H9 (cell line): ENCODE results near the gene ITGB7. TPM values are rescaled to one million over a fixed set of nuclear protein-coding genes. Genes with fewer than 3 reads are reported as not detected.

Source experiments
- DNase-seq: peaks from one replicate; pipeline ENCODE4 v3.0.0-alpha.2; 2017
- H2AFZ ChIP-seq: one replicate; pipeline ENCODE4 v1.6.1; 2013; ENCODE audit warnings: mild to moderate bottlenecking, low read length, control low read depth, moderate library complexity
- H2AK5ac ChIP-seq: 2 replicates; pipeline ENCODE4 v1.6.1; 2013; ENCODE audit warnings: low read length, control low read depth, mixed read lengths; ENCODE audit not compliant: insufficient read length
- H2BK120ac ChIP-seq: one replicate; pipeline ENCODE4 v1.6.1; 2013; ENCODE audit warnings: low read depth, mild to moderate bottlenecking, low read length, control low read depth, inconsistent platforms; ENCODE audit not compliant: poor library complexity, severe bottlenecking
- H2BK12ac ChIP-seq: 2 replicates; pipeline ENCODE4 v1.6.1; 2013; ENCODE audit warnings: low read length, control low read depth, mixed read lengths, low read depth; ENCODE audit not compliant: insufficient read length
- H2BK15ac ChIP-seq: 2 replicates; pipeline ENCODE4 v1.6.1; 2013; ENCODE audit warnings: low read depth, low read length, control low read depth
- H2BK20ac ChIP-seq: one replicate; pipeline ENCODE4 v1.6.1; 2013; ENCODE audit warnings: low read depth, mild to moderate bottlenecking, low read length, control low read depth, inconsistent platforms; ENCODE audit not compliant: poor library complexity, severe bottlenecking
- H2BK5ac ChIP-seq: 2 replicates; pipeline ENCODE4 v1.6.1; 2013; ENCODE audit warnings: low read length, control low read depth, mixed read lengths; ENCODE audit not compliant: insufficient read length
- H3K14ac ChIP-seq: 2 replicates; pipeline ENCODE4 v1.6.1; 2013; ENCODE audit warnings: low read length, control low read depth; ENCODE audit not compliant: insufficient read depth
- H3K18ac ChIP-seq: 2 replicates; pipeline ENCODE4 v1.6.1; 2013; ENCODE audit warnings: low read depth, mild to moderate bottlenecking, mixed read lengths, low read length, control low read depth; ENCODE audit not compliant: insufficient read length
- H3K23ac ChIP-seq: 2 replicates; pipeline ENCODE4 v1.6.1; 2013; ENCODE audit warnings: low read length, control low read depth, mixed read lengths, low read depth; ENCODE audit not compliant: insufficient read length
- H3K23me2 ChIP-seq: 2 replicates; pipeline ENCODE4 v1.6.1; 2013; ENCODE audit warnings: low read depth, mild to moderate bottlenecking, mixed read lengths, low read length, control low read depth; ENCODE audit not compliant: insufficient read length, poor library complexity, severe bottlenecking
- H3K27ac ChIP-seq: 2 replicates; pipeline ENCODE4 v1.5.1; 2013; ENCODE audit warnings: low read length, control low read depth, mixed read lengths, low read depth; ENCODE audit not compliant: insufficient read length
- H3K27me3 ChIP-seq: 2 replicates; pipeline ENCODE4 v1.6.1; 2013; ENCODE audit warnings: low read length, control low read depth, inconsistent platforms; ENCODE audit not compliant: insufficient read depth
- H3K4ac ChIP-seq: 2 replicates; pipeline ENCODE4 v1.6.1; 2013; ENCODE audit warnings: low read depth, mild to moderate bottlenecking, control low read depth, inconsistent platforms, low read length, moderate library complexity
- H3K4me1 ChIP-seq: 2 replicates; pipeline ENCODE4 v1.6.1; 2013; ENCODE audit warnings: low read length, control low read depth, inconsistent platforms; ENCODE audit not compliant: insufficient read depth
- H3K4me2 ChIP-seq: 2 replicates; pipeline ENCODE4 v1.6.1; 2013; ENCODE audit warnings: low read length, control low read depth, mixed read lengths; ENCODE audit not compliant: insufficient read length, insufficient read depth
- H3K56ac ChIP-seq: 2 replicates; pipeline ENCODE4 v1.6.1; 2013; ENCODE audit warnings: low read depth, mild to moderate bottlenecking, mixed read lengths, low read length, control low read depth; ENCODE audit not compliant: insufficient read length
- H3K79me1 ChIP-seq: 2 replicates; pipeline ENCODE4 v1.6.1; 2013; ENCODE audit warnings: low read depth, mild to moderate bottlenecking, moderate library complexity, low read length, control low read depth, inconsistent platforms; ENCODE audit not compliant: insufficient read depth, poor library complexity, severe bottlenecking
- H3K79me2 ChIP-seq: 2 replicates; pipeline ENCODE4 v1.6.1; 2013; ENCODE audit warnings: low read length, control low read depth, inconsistent platforms; ENCODE audit not compliant: insufficient read depth
- H3K9ac ChIP-seq: 2 replicates; pipeline ENCODE4 v1.6.1; 2013; ENCODE audit warnings: low read length, control low read depth, mixed read lengths; ENCODE audit not compliant: insufficient read length; ENCODE audit errors: extremely low read depth
- H3K9me3 ChIP-seq: one replicate; pipeline ENCODE4 v1.6.1; 2013; ENCODE audit warnings: low read depth, low read length, inconsistent platforms; ENCODE audit not compliant: control insufficient read depth
- H3T11ph ChIP-seq: one replicate; pipeline ENCODE4 v1.6.1; 2013; ENCODE audit warnings: mild to moderate bottlenecking, low read length, control low read depth, inconsistent platforms
- H4K20me1 ChIP-seq: one replicate; pipeline ENCODE4 v1.6.1; 2013; ENCODE audit not compliant: control insufficient read depth, insufficient read length, insufficient read depth
- H4K5ac ChIP-seq: 2 replicates; pipeline ENCODE4 v1.6.1; 2013; ENCODE audit warnings: low read depth, mild to moderate bottlenecking, mixed read lengths, low read length, control low read depth; ENCODE audit not compliant: insufficient read length
- H4K8ac ChIP-seq: replicated peaks from 2 replicates; pipeline ENCODE4 v1.6.1; 2013; ENCODE audit warnings: low read length, control low read depth, mixed read lengths, low read depth; ENCODE audit not compliant: insufficient read length
- H4K91ac ChIP-seq: 2 replicates; pipeline ENCODE4 v1.6.1; 2013; ENCODE audit warnings: low read depth, mild to moderate bottlenecking, moderate library complexity, mixed read lengths, low read length, control low read depth; ENCODE audit not compliant: insufficient read length
- H3K27ac Mint-ChIP-seq, 3 experiments: 2 replicates in 2 of 3; 3 replicates in 1 of 3; pipeline ENCODE4 v1.8.0; 2020 to 2021; ENCODE audit warnings: mixed read lengths in 3 of 3, mild to moderate bottlenecking in 1 of 3, moderate library complexity in 1 of 3
- H3K27me3 Mint-ChIP-seq: 2 replicates; pipeline ENCODE4 v1.8.0; 2021; ENCODE audit warnings: low read depth, mild to moderate bottlenecking, moderate library complexity, mixed read lengths
- H3K36me3 Mint-ChIP-seq, 3 experiments: 2 replicates in 2 of 3; 3 replicates in 1 of 3; pipeline ENCODE4 v1.8.0; 2020 to 2021; ENCODE audit warnings: low read depth in 3 of 3, mixed read lengths in 3 of 3; ENCODE audit not compliant: insufficient read depth in 1 of 3
- H3K4me1 Mint-ChIP-seq, 2 experiments: 2 replicates each; pipeline ENCODE4 v1.8.0; 2020; ENCODE audit warnings: mixed read lengths in 2 of 2
- H3K4me3 Mint-ChIP-seq, 2 experiments: 2 replicates in 1 of 2; 3 replicates in 1 of 2; pipeline ENCODE4 v1.8.0; 2020 to 2021; ENCODE audit warnings: mild to moderate bottlenecking in 2 of 2, mixed read lengths in 2 of 2, moderate library complexity in 1 of 2
- H3K9me3 Mint-ChIP-seq, 2 experiments: 2 replicates in 1 of 2; 3 replicates in 1 of 2; pipeline ENCODE4 v1.8.0; 2020; ENCODE audit warnings: mild to moderate bottlenecking in 2 of 2, mixed read lengths in 2 of 2, moderate library complexity in 1 of 2
- total RNA-seq: library from RNA; stranded (reverse); gene quantifications from 2 replicates; pipeline ENCODE4 v1.2.1, GENCODE V29; 2021
- TF ChIP-seq, protein P1 (sequence below): fragments of 200-600 bp; sonication (generic); conservative IDR thresholded peaks from 3 replicates; pipeline ENCODE4 v1.8.0; 2021; ENCODE audit warnings: antibody characterized with exemption, mild to moderate bottlenecking

Gene ITGB7
- total RNA-seq, 1 experiment from 2014 or later = 0.39 TPM

DNA sequence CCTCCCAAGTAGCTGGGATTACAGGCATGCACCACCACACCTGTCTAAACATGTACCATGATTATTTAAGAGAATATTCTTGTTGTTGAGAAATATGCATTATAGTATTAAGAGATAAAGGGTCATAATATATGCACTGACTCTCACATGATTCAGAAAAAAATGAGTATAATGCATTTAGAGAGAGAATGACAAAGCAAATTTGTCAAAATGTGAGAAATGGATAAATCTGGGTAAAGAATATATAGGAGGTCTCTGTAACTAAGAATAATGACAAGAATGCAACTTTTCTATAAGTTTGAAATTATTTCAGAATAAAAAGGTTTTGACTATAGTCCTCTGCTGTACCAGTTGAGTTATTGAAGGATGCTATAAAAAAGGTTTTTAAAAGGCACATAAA, 54.7 kb downstream of the ITGB7 start:
- H3K36me3 Mint-ChIP-seq = no peaks in the 10 kb centered on the region
- Histone ChIP-seq H2AK5ac (no peak overlapping the region), H3K4me2 (no peak overlapping the region), H3K9ac (no peak overlapping the region), H3K56ac (no peak overlapping the region), H3K4me1 (no peaks in the 10 kb centered on the region; the same call in 1 of the 2 replicates), H2BK20ac (no peak overlapping the region), H3K4ac (no peak overlapping the region), H4K20me1 (no peaks in the 10 kb centered on the region), H3K23ac (no peak overlapping the region), H2BK15ac (no peak overlapping the region), H2AFZ (no peak overlapping the region), H4K8ac (no peak overlapping the region), H3K79me2 (no peaks in the 10 kb centered on the region), H3K23me2 (no peaks in the 10 kb centered on the region), H3K9me3 (no peaks in the 10 kb centered on the region), H3K14ac (no peak overlapping the region), H2BK120ac (no peak overlapping the region), H4K5ac (no peak overlapping the region), H3K27me3 (no peaks in the 10 kb centered on the region; the same call in 1 of the 2 replicates), H2BK5ac (no peak overlapping the region), H3K79me1 (no peaks in the 10 kb centered on the region), H4K91ac (no peak overlapping the region), H3K27ac (no peak overlapping the region), H2BK12ac (no peak overlapping the region), H3T11ph (no peak overlapping the region), H3K18ac (no peak overlapping the region)
- DNase-seq = no peak
- TF ChIP-seq, protein P1, sequence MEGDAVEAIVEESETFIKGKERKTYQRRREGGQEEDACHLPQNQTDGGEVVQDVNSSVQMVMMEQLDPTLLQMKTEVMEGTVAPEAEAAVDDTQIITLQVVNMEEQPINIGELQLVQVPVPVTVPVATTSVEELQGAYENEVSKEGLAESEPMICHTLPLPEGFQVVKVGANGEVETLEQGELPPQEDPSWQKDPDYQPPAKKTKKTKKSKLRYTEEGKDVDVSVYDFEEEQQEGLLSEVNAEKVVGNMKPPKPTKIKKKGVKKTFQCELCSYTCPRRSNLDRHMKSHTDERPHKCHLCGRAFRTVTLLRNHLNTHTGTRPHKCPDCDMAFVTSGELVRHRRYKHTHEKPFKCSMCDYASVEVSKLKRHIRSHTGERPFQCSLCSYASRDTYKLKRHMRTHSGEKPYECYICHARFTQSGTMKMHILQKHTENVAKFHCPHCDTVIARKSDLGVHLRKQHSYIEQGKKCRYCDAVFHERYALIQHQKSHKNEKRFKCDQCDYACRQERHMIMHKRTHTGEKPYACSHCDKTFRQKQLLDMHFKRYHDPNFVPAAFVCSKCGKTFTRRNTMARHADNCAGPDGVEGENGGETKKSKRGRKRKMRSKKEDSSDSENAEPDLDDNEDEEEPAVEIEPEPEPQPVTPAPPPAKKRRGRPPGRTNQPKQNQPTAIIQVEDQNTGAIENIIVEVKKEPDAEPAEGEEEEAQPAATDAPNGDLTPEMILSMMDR = no peak
- no peak overlapping the region for H3K27ac Mint-ChIP-seq
- no peak overlapping the region for H3K4me3 Mint-ChIP-seq
- H3K9me3 Mint-ChIP-seq = no peaks in the 10 kb centered on the region
- peaks cover 0 to 4% of the 10 kb centered on the region in 2 experiments; a peak in 2 of 4 replicates for H3K4me1 Mint-ChIP-seq
- peaks cover 53% of the 10 kb centered on the region for H3K27me3 Mint-ChIP-seq
